Medulla oblongata (tissue), 1 donor: ENCODE measurements around the gene AP2A2.

ENCODE experiments used
- DNase-seq: peaks from one replicate; pipeline ENCODE4 v3.0.0-alpha.2; 2015; ENCODE audit errors: extremely low spot score

AP2A2 gene

GRCh38 chr11:925496-926301 is at the start of gene AP2A2:
Gene AP2A2 (plus strand): TSS chr11:925870. CDS start chr11:926022, 152 bp downstream.
- DNase-seq: peak; percentile 83

DNA sequence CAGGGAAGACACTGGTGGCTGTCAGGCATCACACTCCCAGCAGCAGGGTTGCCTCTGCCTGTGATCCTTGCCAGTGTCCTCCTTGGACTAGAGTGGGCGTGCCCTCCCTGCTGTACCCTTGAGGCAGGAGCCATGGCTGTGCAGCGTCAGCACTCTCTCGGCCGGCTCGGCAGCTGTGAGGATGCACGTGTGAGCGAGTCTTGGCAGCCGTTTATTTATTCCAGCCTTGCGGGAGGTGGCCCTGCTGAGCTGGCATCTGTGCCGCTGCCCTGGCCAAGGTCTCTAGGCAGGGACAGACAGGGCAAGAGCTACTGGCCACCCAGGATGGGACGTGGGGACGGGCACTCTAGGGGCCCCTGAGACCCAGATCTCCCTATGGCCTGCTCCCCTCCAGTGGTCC is 49.1 kb upstream of the AP2A2 start:
- DNase-seq: peak; percentile 46

GRCh38 chr11:877565-877964 is 48.1 kb upstream of the AP2A2 start:
- no peak for DNase-seq

- no peak for DNase-seq
Measured at GRCh38 chr11:880447-880846, 45.2 kb upstream of the AP2A2 start.

GRCh38 chr11:882596-882995 is 43.1 kb upstream of the AP2A2 start:
- DNase-seq: no peak

- no peak for DNase-seq
Measured at GRCh38 chr11:883527-883926, 42.1 kb upstream of the AP2A2 start.

DNA sequence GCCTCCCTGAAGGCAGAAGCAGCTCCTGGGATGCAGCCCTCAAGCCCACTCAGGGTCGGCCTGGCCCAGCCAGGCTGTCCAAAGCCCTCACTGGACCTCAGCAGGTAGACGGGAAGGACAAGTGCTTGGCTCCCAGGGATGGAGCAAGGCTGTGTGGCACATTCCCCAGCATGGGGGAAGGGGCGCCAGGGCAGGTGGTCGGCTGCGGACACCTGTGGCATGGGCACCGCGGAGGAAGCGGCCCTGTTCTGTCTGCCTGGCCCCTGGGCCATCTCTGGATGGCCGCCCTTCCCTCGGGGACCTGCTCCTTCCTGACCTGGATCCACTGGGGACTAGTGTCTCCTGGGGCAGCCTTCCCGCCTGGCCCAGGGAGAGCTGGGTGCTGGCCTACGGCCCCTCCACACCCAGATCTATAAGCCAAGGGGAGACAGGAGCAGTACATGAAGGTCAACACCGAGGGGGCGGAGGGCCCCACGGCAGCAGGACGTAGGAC is 41.0 kb upstream of the AP2A2 start:
- no peak for DNase-seq

DNA sequence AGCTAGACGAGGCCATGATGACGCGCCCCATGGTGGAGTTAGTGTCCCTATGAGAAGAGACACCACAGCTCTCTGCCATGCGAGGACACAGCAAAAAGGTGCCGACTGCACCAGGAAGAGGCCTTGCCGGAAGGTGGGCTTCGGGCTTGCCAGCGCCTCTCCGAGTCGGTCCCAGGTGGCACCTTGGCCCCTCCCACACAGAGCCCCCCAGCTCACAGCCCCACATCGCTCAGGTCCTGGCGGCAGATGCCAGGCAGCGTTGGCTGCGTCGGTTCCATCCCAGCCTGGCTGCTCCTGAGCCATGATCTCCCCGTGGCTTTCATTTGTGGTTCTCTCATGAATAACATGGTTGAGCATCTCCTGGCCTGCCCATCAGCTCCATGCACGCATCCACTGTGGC is 39.1 kb upstream of the AP2A2 start:
- no peak for DNase-seq

DNA sequence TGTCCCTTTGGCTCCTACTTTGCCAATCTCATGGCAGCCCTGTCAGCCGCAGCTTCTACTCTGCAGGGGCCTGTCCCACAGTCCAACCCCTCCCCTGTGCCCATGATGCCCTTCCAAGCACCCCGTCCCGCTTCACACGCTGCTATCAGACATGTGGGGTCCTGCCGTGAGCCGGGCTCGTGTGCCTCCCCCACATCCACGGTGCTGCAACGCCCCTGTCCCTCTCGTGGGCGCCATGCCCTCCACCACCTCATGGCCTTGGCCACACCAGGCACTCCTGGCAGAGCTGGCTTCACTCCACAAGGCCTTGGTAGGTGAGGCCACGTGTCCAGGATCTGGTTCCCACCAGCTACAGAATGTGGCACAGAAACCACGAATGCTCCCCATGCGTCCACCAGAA is 38.1 kb upstream of the AP2A2 start:
- DNase-seq: no peak

- DNase-seq: no peak
Measured at GRCh38 chr11:888310-889212, 37.1 kb upstream of the AP2A2 start.

GRCh38 chr11:889257-889656 is 36.4 kb upstream of the AP2A2 start:
- DNase-seq: no peak

- DNase-seq: no peak
Measured at GRCh38 chr11:889687-890475, 35.8 kb upstream of the AP2A2 start.

DNA sequence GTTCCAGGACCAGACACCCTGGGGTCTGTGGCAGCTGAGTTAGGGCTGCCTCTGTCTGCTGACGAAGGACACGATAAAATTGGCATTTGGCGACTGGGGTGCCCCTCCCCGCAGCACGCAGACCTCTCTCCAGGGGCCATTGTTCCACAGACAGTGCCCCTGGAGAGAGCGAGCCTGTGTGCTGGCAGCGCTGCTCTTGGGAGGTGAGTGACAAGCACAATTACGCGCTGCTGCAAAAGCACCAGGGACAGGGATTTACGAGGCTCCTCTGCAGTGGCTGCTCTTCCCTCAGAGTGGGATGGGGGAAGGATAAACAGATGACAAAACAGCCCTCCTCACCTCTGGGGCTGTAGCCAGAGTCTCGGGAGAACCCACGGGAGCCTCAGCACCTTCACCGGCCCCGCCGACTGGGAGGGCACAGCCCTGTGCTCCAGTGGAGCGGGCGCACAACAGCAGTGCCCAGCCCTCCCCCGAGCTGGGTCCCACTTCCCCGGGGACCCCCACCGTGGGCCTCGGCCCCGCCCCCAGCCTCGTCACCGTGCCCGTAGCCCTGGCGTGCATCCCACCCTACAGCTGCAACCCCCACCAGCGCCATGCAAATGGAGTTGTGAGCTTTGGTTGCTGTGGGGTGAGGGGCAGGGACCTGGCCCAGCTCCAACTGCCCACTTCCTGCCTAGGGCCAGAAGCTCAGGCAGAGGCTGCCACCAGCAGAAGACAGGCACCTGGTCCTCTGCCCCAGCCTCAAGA is 34.7 kb upstream of the AP2A2 start:
- no peak for DNase-seq

DNA sequence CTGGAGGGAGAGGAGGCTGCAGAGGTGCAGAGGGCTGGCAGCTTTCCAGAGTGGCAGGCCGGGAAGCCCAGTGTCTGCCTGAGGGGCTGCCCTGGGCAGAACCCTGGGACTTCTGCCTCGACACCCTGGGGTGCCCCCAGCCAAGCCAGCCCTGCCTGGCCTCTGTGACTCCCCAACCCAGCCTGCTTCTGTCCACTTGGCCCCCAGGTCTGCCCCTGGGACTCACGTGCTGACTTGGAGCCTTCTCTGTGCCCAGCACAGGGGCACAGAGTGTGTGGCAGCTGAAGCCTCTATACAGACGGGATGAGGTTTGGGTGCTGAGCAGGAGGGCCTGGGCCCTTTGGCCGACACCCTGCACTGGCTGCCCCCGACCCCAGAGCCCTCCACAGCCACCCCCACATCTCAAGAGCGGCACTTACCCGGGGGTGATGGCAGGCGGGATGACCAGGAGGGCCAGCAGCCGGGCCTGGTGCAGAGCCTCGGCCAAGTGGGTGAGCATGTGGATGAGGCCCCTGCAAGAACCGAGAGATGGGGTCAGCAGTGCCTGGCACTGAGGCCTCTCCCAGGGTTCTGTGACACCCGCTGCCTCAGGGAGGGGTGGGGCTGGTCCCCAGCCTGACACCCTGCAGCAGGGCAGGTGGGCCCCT is 32.5 kb upstream of the AP2A2 start:
- DNase-seq: no peak

GRCh38 chr11:894575-895201 is 31.0 kb upstream of the AP2A2 start:
- no peak for DNase-seq

DNA sequence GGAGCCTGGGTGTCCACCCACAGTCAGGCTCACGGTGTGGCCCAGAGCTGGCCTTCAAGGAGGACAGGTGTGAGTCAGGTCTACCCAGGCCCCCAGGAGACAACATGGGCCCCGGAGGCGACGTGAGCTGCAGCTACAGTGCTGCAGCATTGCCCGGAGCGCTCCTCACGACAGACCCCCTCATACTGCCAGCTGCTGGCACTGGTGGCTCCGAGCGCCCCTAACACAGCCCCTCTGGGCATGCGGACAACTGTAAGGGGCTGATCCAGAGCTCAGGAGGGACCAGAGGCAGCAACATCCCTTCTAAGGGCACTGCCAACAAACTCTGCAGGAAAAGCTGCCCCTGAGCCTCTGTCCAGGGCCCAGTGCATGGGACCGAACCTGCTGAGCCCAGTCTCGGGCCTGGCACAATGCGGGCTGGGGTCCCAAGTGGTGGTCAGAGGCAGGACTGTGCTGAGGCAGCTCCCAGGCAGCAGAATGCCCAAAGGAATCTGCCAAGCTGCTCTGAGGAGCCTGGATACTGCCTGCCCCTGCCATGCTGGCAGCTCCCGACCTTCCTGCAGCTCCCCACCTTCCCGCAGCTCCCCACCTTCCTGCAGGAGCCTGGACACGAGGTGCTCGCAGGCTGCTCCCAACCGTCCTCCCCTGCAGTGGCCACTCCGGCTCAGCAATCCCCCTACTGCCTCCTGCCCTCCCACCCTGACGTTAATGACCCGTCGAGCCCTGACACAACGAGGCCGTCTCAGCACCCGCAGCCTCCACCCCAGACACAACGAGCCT is 30.1 kb upstream of the AP2A2 start:
- DNase-seq: no peak

- no peak for DNase-seq
Measured at GRCh38 chr11:897253-898142, 28.2 kb upstream of the AP2A2 start.

- peak; percentile 8 for DNase-seq
Measured at GRCh38 chr11:898143-898511, 27.5 kb upstream of the AP2A2 start.
